ENCODE measurements around the gene GNGT2. TPM values are rescaled to one million over a fixed set of nuclear protein-coding genes. Genes with fewer than 3 reads are reported as not detected.

Gene GNGT2
- total and polyA plus RNA-seq, 8 donors: 2.5 to 4.8 (median 3.4) TPM

- ATAC-seq (no peak), DNase-seq (no peak)
- Histone ChIP-seq H3K27ac (no peak overlapping the region), H3K4me1 (peaks cover 0 to 19% of the 10 kb centered on the region in 2 donors), H3K36me3 (no peaks in the 10 kb centered on the region), H3K27me3 (no peaks in the 10 kb centered on the region), H3K9me3 (no peaks in the 10 kb centered on the region), H3K4me3 (no peak overlapping the region)
- intact Hi-C loops (cut with DNase I): no loop called here
- TF ChIP-seq, protein P1, sequence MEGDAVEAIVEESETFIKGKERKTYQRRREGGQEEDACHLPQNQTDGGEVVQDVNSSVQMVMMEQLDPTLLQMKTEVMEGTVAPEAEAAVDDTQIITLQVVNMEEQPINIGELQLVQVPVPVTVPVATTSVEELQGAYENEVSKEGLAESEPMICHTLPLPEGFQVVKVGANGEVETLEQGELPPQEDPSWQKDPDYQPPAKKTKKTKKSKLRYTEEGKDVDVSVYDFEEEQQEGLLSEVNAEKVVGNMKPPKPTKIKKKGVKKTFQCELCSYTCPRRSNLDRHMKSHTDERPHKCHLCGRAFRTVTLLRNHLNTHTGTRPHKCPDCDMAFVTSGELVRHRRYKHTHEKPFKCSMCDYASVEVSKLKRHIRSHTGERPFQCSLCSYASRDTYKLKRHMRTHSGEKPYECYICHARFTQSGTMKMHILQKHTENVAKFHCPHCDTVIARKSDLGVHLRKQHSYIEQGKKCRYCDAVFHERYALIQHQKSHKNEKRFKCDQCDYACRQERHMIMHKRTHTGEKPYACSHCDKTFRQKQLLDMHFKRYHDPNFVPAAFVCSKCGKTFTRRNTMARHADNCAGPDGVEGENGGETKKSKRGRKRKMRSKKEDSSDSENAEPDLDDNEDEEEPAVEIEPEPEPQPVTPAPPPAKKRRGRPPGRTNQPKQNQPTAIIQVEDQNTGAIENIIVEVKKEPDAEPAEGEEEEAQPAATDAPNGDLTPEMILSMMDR (IDR thresholded peaks at IDR 0.05): no peak
Measured at GRCh38 chr17:49239963-49240362, 29.6 kb upstream of the GNGT2 start.

DNA sequence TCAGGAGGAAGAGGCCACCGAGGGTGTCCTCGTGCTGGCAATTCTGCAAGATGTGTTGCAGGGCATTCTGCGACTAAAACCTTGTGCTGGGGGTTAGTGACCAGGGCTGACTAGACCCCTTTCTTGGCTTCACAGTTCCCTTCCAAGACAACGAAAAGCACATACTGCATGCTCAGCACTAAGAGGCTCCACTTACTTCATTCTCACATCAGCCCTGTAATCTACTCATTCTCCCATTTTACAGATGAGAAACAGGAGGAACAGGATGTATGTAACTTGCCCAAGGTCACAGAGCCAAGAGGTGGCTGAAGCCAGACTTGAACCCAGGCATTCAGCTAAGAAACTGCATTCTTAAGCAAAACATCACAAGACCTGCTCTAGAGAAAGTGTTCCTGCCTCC is 25.5 kb upstream of the GNGT2 start:
- intact Hi-C loops (cut with DNase I): no loop called here
- TF ChIP-seq, protein P1 (IDR thresholded peaks at IDR 0.05): no peak

GRCh38 chr17:49234509-49235080 is 24.2 kb upstream of the GNGT2 start:
- Histone ChIP-seq H3K27ac (peak overlapping the region in 1 of 2 donors; percentile 91), H3K4me1 (peaks cover 8 to 40% of the 10 kb centered on the region in 2 donors), H3K9me3 (no peaks in the 10 kb centered on the region), H3K36me3 (no peaks in the 10 kb centered on the region), H3K27me3 (peaks cover 7 to 23% of the 10 kb centered on the region in 2 donors), H3K4me3 (no peak overlapping the region)
- no peak for ATAC-seq
- intact Hi-C loops (cut with DNase I): no loop called here
- no peak for DNase-seq
- TF ChIP-seq, protein P1 (IDR thresholded peaks at IDR 0.05): no peak

More for the DNA sequence above, 25.5 kb upstream of the GNGT2 start:
- ATAC-seq (no peak), DNase-seq (no peak)
- H3K4me1 ChIP-seq: peaks cover 0 to 30% of the 10 kb centered on the region in 2 donors
- peaks cover 0 to 10% of the 10 kb centered on the region in 2 donors for H3K27me3 ChIP-seq
- H3K27ac ChIP-seq: peak overlapping the region in 1 of 2 donors; percentile 91
- no peak overlapping the region for H3K4me3 ChIP-seq
- no peaks in the 10 kb centered on the region for H3K36me3 ChIP-seq
- no peaks in the 10 kb centered on the region for H3K9me3 ChIP-seq

GRCh38 chr17:49231563-49231894 is 21.2 kb upstream of the GNGT2 start:
- Histone ChIP-seq H3K4me3 (peak overlapping the region in 1 of 2 donors; percentile 65), H3K9me3 (no peaks in the 10 kb centered on the region), H3K27ac (no peak overlapping the region), H3K27me3 (peaks cover 10 to 44% of the 10 kb centered on the region in 2 donors), H3K36me3 (no peaks in the 10 kb centered on the region), H3K4me1 (peaks cover 9 to 43% of the 10 kb centered on the region in 2 donors)
- ATAC-seq (no peak), DNase-seq (no peak)
- intact Hi-C loops (cut with DNase I): no loop called here
- TF ChIP-seq, protein P1 (IDR thresholded peaks at IDR 0.05): no peak

DNA sequence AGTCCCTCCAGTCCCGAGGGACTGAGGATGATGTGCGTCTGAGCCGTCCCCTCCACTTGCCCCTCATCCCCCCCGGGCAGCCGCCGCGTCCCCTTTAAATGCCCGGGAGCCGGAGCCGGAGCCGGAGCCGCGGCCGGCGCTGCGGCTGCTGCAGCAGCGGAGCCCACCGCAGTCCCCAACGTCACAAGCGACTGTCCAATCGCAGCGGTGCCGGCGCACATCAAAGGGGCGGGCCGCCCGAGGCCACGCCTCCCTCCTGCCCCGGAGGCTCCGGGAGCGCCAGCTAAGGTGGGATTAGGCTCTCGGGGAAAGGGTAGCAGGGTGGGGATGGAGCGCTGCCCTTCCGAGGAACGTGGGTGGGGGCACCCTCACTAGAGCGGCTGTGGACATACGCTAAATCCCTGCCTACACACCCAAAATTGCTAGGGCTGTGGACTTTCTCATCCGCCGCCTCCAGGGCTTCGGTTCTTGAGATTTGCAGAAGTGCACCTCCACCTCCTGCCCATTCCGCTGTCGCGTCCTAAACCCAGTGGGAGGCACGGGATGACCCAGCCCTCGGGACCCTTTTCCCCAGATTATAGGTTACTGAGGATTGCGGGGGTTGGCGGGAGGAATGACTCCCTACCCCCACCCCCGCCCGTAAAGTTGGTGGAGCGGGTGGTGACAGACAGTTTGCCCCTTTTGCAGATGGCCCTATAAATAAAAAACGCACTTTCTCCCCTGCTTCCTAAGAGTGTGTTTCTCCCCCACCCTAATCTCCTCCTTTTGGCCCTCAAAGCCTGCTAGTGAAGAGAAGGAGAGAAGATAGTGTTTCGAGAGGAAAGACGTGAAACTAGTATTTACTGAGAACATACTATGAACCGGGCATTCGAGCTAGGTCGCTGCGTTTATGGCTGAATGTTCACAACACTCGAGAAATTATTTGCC is 20.5 kb upstream of the GNGT2 start, which contains the start of gene PHOSPHO1:
PHOSPHO1 (minus strand) TSS at position 152 of the 927 bp plus-strand sequence. CDS start 4,096 bp downstream, outside the sequence.
- H3K4me1 ChIP-seq: peaks cover 9 to 39% of the 10 kb centered on the region in 2 donors
- H3K27ac ChIP-seq: peak within 1 kb of the TSS in 1 of 2 donors; percentile 76
- no peaks in the 10 kb centered on the region for H3K36me3 ChIP-seq
- H3K9me3 ChIP-seq: no peaks in the 10 kb centered on the region
- ATAC-seq (peak; percentile 96), DNase-seq (peak; percentile 75 to 95 (median 89))
- peak within 1 kb of the TSS; percentile 39 to 65 for H3K4me3 ChIP-seq
- TF ChIP-seq, protein P1 (IDR thresholded peaks at IDR 0.05): no peak
- H3K27me3 ChIP-seq: peaks cover 10 to 50% of the 10 kb centered on the region in 2 donors
- intact Hi-C loops (cut with DNase I): no loop called here
